RWPE2 (cell line): ENCODE results near the gene HIVEP3.

ENCODE experiments used
- ATAC-seq: fragments of 200-7000 bp; cut with Tn5 transposase; 3 replicates; pipeline ENCODE4 v1.9.1; 2021; ENCODE audit warnings: low read depth
- DNase-seq: peaks from one replicate; pipeline ENCODE4 v3.0.0-alpha.2; 2020; ENCODE audit warnings: low spot score
- H3K27ac ChIP-seq: fragments of 450-650 bp; 2 replicates; pipeline ENCODE4 v1.5.1; 2017; ENCODE audit warnings: mild to moderate bottlenecking; ENCODE audit not compliant: poor library complexity, severe bottlenecking
- H3K27me3 ChIP-seq: fragments of 250-450 bp; sonication (Bioruptor Pico); 2 replicates; pipeline ENCODE4 v1.5.1; 2021; ENCODE audit warnings: mild to moderate bottlenecking, moderate library complexity; ENCODE audit not compliant: insufficient read depth, poor library complexity, severe bottlenecking
- H3K36me3 ChIP-seq: fragments of 250-450 bp; sonication (Bioruptor Pico); 2 replicates; pipeline ENCODE4 v1.5.1; 2020; ENCODE audit warnings: low read depth, mild to moderate bottlenecking, moderate library complexity
- H3K4me1 ChIP-seq: fragments of 250-450 bp; sonication (Bioruptor Pico); 2 replicates; pipeline ENCODE4 v1.5.1; 2021; ENCODE audit warnings: mild to moderate bottlenecking, moderate library complexity; ENCODE audit not compliant: insufficient read depth, poor library complexity, severe bottlenecking
- H3K4me3 ChIP-seq: fragments of 250-450 bp; sonication (Bioruptor Pico); 2 replicates; pipeline ENCODE4 v1.5.1; 2021; ENCODE audit warnings: mild to moderate bottlenecking, moderate library complexity; ENCODE audit not compliant: severe bottlenecking
- H3K9me3 ChIP-seq: fragments of 250-450 bp; sonication (Bioruptor Pico); 2 replicates; pipeline ENCODE4 v1.5.1; 2021; ENCODE audit warnings: mild to moderate bottlenecking, moderate library complexity; ENCODE audit not compliant: severe bottlenecking
- CTCF ChIP-seq: fragments of 450-650 bp; IDR thresholded peaks from one replicate; pipeline ENCODE4 v1.5.1; 2017; ENCODE audit warnings: mild to moderate bottlenecking, moderate library complexity; ENCODE audit not compliant: poor library complexity, severe bottlenecking

The HIVEP3 gene

GRCh38 chr1:41751804-41752513 is 166.8 kb downstream of the HIVEP3 start:
- no peak for DNase-seq
- Histone ChIP-seq H3K27me3 (no peaks in the 10 kb centered on the region), H3K4me1 (no peaks in the 10 kb centered on the region)

GRCh38 chr1:41749991-41750745 is 168.6 kb downstream of the HIVEP3 start:
- DNase-seq = no peak
- no peaks in the 10 kb centered on the region for H3K9me3 ChIP-seq
- no peaks in the 10 kb centered on the region for H3K36me3 ChIP-seq
- H3K4me1 ChIP-seq = no peaks in the 10 kb centered on the region
- no peaks in the 10 kb centered on the region for H3K27me3 ChIP-seq
- no peak overlapping the region for H3K27ac ChIP-seq
- no peak for ATAC-seq
- H3K4me3 ChIP-seq = no peak overlapping the region
- no peak for TF ChIP-seq CTCF

More at GRCh38 chr1:41751804-41752513, 166.8 kb downstream of the HIVEP3 start:
- Histone ChIP-seq H3K27ac (no peak overlapping the region), H3K36me3 (no peaks in the 10 kb centered on the region), H3K9me3 (no peaks in the 10 kb centered on the region), H3K4me3 (no peak overlapping the region)
- TF ChIP-seq CTCF = no peak
- no peak for ATAC-seq

GRCh38 chr1:41745022-41745421 is 173.7 kb downstream of the HIVEP3 start:
- Histone ChIP-seq H3K4me1 (peaks cover 8% of the 10 kb centered on the region), H3K27ac (no peak overlapping the region), H3K4me3 (no peak overlapping the region), H3K27me3 (no peaks in the 10 kb centered on the region), H3K9me3 (no peaks in the 10 kb centered on the region), H3K36me3 (no peaks in the 10 kb centered on the region)
- ATAC-seq (no peak), DNase-seq (no peak)
- no peak for TF ChIP-seq CTCF

GRCh38 chr1:41743366-41743765 is 175.4 kb downstream of the HIVEP3 start:
- no peak for TF ChIP-seq CTCF
- Histone ChIP-seq H3K9me3 (no peaks in the 10 kb centered on the region), H3K4me3 (no peak overlapping the region), H3K36me3 (no peaks in the 10 kb centered on the region), H3K27ac (no peak overlapping the region), H3K4me1 (peaks cover 8% of the 10 kb centered on the region), H3K27me3 (no peaks in the 10 kb centered on the region)
- ATAC-seq (no peak), DNase-seq (no peak)

GRCh38 chr1:41742219-41742618 is 176.5 kb downstream of the HIVEP3 start:
- no peak overlapping the region for H3K27ac ChIP-seq
- H3K27me3 ChIP-seq = no peaks in the 10 kb centered on the region
- H3K36me3 ChIP-seq = no peaks in the 10 kb centered on the region
- DNase-seq = no peak
- TF ChIP-seq CTCF = no peak
- H3K4me3 ChIP-seq = no peak overlapping the region
- no peaks in the 10 kb centered on the region for H3K9me3 ChIP-seq
- peak; percentile 71 for ATAC-seq
- H3K4me1 ChIP-seq = peaks cover 8% of the 10 kb centered on the region
